ENCODE data around the gene CCNJL. TPM values are rescaled to one million over a fixed set of nuclear protein-coding genes. Genes with fewer than 3 reads are reported as not detected.

The CCNJL gene
- total RNA-seq, 1 donor from 2014 or later = 15.7 TPM

GRCh38 chr5:160311491-160312133 is 752 bp downstream of the CCNJL start:
- DNase-seq (ENCODE audit: low read depth) = no peak
- peak overlapping the region; percentile 81 for H3K9ac ChIP-seq (ENCODE audit: low read length)
- H4K20me1 ChIP-seq (ENCODE audit: insufficient read depth, low read length) = peaks cover 41% of the 10 kb centered on the region
- H3K36me3 ChIP-seq (ENCODE audit: insufficient read depth, low read length) = peaks cover 4% of the 10 kb centered on the region
- TF ChIP-seq, protein P1, sequence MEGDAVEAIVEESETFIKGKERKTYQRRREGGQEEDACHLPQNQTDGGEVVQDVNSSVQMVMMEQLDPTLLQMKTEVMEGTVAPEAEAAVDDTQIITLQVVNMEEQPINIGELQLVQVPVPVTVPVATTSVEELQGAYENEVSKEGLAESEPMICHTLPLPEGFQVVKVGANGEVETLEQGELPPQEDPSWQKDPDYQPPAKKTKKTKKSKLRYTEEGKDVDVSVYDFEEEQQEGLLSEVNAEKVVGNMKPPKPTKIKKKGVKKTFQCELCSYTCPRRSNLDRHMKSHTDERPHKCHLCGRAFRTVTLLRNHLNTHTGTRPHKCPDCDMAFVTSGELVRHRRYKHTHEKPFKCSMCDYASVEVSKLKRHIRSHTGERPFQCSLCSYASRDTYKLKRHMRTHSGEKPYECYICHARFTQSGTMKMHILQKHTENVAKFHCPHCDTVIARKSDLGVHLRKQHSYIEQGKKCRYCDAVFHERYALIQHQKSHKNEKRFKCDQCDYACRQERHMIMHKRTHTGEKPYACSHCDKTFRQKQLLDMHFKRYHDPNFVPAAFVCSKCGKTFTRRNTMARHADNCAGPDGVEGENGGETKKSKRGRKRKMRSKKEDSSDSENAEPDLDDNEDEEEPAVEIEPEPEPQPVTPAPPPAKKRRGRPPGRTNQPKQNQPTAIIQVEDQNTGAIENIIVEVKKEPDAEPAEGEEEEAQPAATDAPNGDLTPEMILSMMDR (IDR thresholded peaks at IDR 0.05; ENCODE audit: insufficient read depth, low read depth, low read length) = no peak
- TF ChIP-seq EZH2 (IDR thresholded peaks at IDR 0.05; ENCODE audit: insufficient read depth, low read length) = no peak
- peaks cover 51% of the 10 kb centered on the region for H3K79me2 ChIP-seq (ENCODE audit: insufficient read depth, low read length)
- Mint-ChIP-seq H3K27me3 (ENCODE audit: low read depth, unreplicated experiment) (no peaks in the 10 kb centered on the region), H3K4me3 (ENCODE audit: unreplicated experiment) (peak overlapping the region; percentile 96), H3K27ac (ENCODE audit: unreplicated experiment) (no peak overlapping the region), H3K4me1 (ENCODE audit: low read depth, unreplicated experiment) (peaks cover 16% of the 10 kb centered on the region), H3K36me3 (ENCODE audit: low read depth, unreplicated experiment) (peaks cover 10% of the 10 kb centered on the region), H3K9me3 (ENCODE audit: unreplicated experiment) (peaks cover 2% of the 10 kb centered on the region)
- peak overlapping the region; percentile 98 for H3K4me2 ChIP-seq (ENCODE audit: low read length)
- peaks cover 13% of the 10 kb centered on the region for H3K4me1 ChIP-seq (ENCODE audit: insufficient read depth, low read length)
- H3K9me3 ChIP-seq (ENCODE audit: insufficient read depth, low read depth, low read length) = no peaks in the 10 kb centered on the region
- H2AFZ ChIP-seq (ENCODE audit: low read depth, low read length) = peak overlapping the region; percentile 94
- peak overlapping the region; percentile 44 for H3K27ac ChIP-seq (ENCODE audit: low read depth, low read length)
- H3K4me3 ChIP-seq (ENCODE audit: insufficient read depth, low read depth, low read length) = peak overlapping the region; percentile 79
- no peak for FAIRE-seq
- H3K27me3 ChIP-seq (ENCODE audit: insufficient read depth, low read length) = no peaks in the 10 kb centered on the region

DNA sequence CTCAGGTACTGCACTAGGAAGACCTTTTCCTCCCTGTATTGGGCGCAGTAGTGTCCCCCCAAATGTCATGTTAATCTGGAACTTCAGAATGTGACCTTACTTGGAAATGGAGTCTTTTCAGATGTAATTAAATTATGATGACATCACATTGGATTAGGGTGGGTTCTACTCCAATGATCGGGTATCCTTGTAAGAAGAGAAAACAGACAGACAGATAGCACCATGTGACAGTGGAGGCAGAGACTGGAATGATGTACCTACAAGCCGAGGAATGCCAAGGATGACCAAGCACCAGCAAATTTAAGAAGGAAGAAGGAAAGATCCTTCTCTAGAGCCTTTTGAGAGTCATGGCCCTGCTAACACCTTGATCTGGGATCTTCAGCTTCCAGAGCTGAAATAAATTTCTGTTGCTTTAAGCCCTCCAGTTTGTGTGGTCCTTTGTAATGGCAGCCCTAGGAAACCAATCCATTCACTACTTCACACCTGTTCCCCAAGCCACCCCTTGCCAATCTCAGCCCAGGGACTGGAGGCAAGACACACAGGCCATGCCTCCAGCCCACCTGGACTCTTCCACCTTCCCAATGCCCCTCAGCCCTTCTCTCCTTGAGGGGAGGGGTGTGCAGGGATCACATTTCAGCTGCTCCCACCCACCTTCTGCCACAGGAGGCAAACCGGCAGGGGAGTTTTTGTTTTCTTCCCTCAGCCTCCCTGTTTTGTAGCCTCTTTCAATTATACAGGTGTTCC is 1.6 kb downstream of the CCNJL start:
- Mint-ChIP-seq H3K27ac (ENCODE audit: unreplicated experiment) (no peak overlapping the region), H3K27me3 (ENCODE audit: low read depth, unreplicated experiment) (no peaks in the 10 kb centered on the region), H3K4me3 (ENCODE audit: unreplicated experiment) (peak overlapping the region; percentile 96), H3K9me3 (ENCODE audit: unreplicated experiment) (peaks cover 2% of the 10 kb centered on the region), H3K4me1 (ENCODE audit: low read depth, unreplicated experiment) (peaks cover 11% of the 10 kb centered on the region), H3K36me3 (ENCODE audit: low read depth, unreplicated experiment) (peaks cover 10% of the 10 kb centered on the region)
- H3K36me3 ChIP-seq (ENCODE audit: insufficient read depth, low read length) = peaks cover 4% of the 10 kb centered on the region
- no peak overlapping the region for H3K9ac ChIP-seq (ENCODE audit: low read length)
- FAIRE-seq (no peak), DNase-seq (ENCODE audit: low read depth) (no peak)
- H3K4me2 ChIP-seq (ENCODE audit: low read length) = peak overlapping the region; percentile 98
- H2AFZ ChIP-seq (ENCODE audit: low read depth, low read length) = no peak overlapping the region
- peak overlapping the region; percentile 79 for H3K4me3 ChIP-seq (ENCODE audit: insufficient read depth, low read depth, low read length)
- TF ChIP-seq, protein P1 (IDR thresholded peaks at IDR 0.05; ENCODE audit: insufficient read depth, low read depth, low read length) = no peak
- peak; percentile 16 for TF ChIP-seq EZH2 (IDR thresholded peaks at IDR 0.05; ENCODE audit: insufficient read depth, low read length)
- H3K9me3 ChIP-seq (ENCODE audit: insufficient read depth, low read depth, low read length) = no peaks in the 10 kb centered on the region
- H3K79me2 ChIP-seq (ENCODE audit: insufficient read depth, low read length) = peaks cover 51% of the 10 kb centered on the region
- H3K27ac ChIP-seq (ENCODE audit: low read depth, low read length) = no peak overlapping the region
- H4K20me1 ChIP-seq (ENCODE audit: insufficient read depth, low read length) = peaks cover 41% of the 10 kb centered on the region
- no peaks in the 10 kb centered on the region for H3K27me3 ChIP-seq (ENCODE audit: insufficient read depth, low read length)
- peaks cover 8% of the 10 kb centered on the region for H3K4me1 ChIP-seq (ENCODE audit: insufficient read depth, low read length)
